T-helper 1 cell (primary cell): Measurements from ENCODE around the gene RNF180.
"Not testable (repeated sequence)": the region's sequence is repeated elsewhere in the genome, so short reads cannot be mapped to it uniquely, and the experiment has no call there.

Experiments used
- DNase-seq, 5 donors: peaks; one replicate each; pipeline ENCODE4 v3.0.0-alpha.2; 2012 to 2020

Gene RNF180

DNA sequence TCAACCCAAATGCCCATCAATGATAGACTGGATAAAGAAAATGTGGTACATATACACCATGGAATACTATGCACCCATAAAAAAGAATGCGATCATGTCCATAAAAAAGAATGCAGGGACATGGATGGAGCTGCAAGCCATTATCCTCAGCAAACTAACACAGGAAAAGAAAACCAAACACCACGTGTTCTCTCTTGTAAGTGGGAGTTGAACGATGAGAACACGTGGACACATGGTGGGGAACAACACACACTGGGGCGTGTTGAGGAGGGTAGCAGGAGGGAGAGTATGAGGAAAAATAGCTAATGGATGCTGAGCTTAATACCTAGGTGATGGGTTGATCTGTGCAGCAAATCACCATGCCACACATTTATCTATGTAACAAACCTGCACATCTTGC lies 233.1 kb downstream of the RNF180 start:
- not testable (repeated sequence) for DNase-seq

- DNase-seq = not testable (repeated sequence)
Measured at GRCh38 chr5:64407103-64407825, 241.6 kb downstream of the RNF180 start.

DNA sequence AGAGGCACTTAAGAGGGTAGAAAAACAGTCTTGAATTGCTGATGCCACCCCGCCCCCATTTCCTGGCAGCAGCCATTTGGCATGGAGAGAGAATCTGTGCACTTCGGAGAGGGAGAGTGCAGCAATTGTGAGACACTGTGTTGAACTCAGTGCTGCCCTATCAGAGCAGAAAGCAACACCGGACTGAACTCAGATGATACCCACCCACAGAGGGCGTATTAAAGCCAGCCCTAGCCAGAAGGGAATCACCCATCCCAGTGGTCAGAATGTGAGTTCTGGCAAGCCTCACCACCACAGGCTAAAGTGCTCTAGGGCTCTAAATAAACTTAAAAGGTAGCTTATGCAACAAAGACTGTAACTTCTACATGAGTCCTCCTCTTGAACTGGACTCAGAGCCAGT lies 251.7 kb downstream of the RNF180 start:
- no peak for DNase-seq

GRCh38 chr5:64418013-64418412 lies 252.4 kb downstream of the RNF180 start:
- no peak for DNase-seq
